HG03378 (cell line): ENCODE data around the gene GDF11.

ENCODE experiments used
- ATAC-seq: cut with Tn5 transposase; IDR thresholded peaks from one replicate; pipeline ENCODE4 v1.9.1; 2021; ENCODE audit warnings: mild to moderate bottlenecking, moderate library complexity; ENCODE audit not compliant: unreplicated experiment

Gene GDF11

GRCh38 chr12:55780685-55781084 lies 37.8 kb downstream of the GDF11 start:
- ATAC-seq: no peak

- ATAC-seq: no peak
These were observed 45.6 kb downstream of the GDF11 start for GRCh38 chr12:55788546-55788945.

- no peak for ATAC-seq
These were observed 46.2 kb downstream of the GDF11 start for GRCh38 chr12:55789171-55789570.

- ATAC-seq: no peak
These were observed 47.0 kb downstream of the GDF11 start for GRCh38 chr12:55789893-55790292.

- no peak for ATAC-seq
These were observed 53.0 kb downstream of the GDF11 start for GRCh38 chr12:55795950-55796349.

DNA sequence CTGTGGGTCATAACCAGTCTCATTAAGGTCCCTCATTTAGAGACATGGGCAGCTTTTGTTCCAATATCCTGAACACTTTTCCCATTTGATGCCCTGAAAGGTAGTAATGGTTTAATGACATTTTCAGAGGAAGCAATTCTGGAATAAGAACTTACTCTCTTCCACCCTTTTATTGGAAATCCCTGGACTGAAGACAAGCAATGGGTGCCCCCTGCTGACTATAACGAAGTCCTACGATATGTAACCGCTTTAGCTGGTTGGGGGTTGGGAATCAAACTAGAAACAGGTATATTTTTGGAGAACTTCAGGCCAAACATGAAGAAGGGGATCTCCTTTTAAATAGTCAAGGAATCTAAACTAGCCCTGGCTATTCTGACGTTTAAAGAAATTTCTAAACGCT lies 54.1 kb downstream of the GDF11 start:
- ATAC-seq: no peak

DNA sequence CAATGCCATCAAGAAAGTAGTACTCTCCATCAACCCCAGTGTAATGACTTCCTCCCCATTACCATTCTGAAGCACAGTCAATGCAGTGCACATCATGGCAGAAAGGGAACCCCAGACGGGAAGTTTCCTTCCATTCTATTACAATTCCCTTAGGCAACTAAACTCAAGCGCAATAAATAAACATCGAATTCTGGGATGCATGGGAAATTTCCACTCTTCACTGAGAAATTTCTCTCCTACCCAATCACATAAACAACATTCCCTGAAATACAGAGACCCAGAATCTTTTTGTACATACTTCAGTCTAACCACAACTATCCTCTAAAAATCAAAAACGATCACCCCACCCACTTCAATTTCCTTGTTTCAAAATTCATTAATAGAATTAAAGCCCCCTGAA lies 54.6 kb downstream of the GDF11 start:
- ATAC-seq: no peak
